Measurements from ENCODE around the gene TRABD. TPM values are rescaled to one million over a fixed set of nuclear protein-coding genes. Genes with fewer than 3 reads are reported as not detected.
"Not testable (repeated sequence)": the region's sequence is repeated elsewhere in the genome, so short reads cannot be mapped to it uniquely, and the experiment has no call there.

The TRABD gene
- total RNA-seq, 1 donor from 2014 or later: 44.4 TPM

DNA sequence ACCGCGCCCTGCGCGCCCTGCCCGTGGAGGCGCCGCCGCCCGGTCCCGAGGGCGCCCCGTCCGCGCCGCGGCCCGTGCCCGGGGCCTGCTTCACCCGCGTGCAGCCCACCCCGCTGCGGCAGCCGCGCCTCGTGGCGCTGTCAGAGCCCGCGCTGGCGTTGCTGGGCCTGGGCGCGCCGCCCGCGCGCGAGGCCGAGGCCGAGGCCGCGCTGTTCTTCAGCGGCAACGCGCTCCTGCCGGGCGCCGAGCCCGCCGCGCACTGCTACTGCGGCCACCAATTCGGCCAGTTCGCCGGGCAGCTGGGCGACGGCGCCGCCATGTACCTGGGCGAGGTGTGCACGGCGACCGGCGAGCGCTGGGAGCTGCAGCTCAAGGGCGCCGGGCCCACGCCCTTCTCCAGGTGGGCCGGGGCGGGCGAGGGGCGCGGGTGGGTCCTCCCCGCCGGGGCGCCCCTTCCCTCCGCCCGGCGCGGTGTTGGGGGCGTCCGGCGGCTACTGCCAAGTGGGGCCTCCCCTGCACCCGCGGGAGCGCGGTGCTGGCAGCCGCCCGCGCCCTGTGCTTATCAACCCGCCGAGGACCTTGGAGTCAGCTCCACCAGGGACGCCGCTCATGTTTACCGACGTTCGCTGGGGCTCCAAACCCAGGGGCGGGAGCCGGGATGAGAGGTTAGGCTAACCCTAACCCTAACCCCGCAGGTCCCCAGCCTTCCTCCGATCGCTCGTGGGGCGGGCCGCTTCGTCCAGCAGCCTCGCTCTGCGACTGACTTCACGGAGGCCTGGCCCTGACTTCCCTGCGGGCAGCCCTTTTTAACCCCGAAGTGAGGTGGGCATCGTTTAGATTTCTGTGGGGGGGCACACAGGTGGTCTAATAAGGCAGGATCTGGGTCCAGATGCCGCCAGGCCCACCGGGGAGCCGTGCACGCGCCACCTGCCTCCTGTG is 15.7 kb downstream of the TRABD start:
- Mint-ChIP-seq H3K9me3 (peaks cover 6% of the 10 kb centered on the region), H3K4me1 (peaks cover 16% of the 10 kb centered on the region), H3K36me3 (peaks cover 12% of the 10 kb centered on the region), H3K27me3 (ENCODE audit: low read depth) (no peaks in the 10 kb centered on the region), H3K4me3 (peak overlapping the region; percentile 80), H3K27ac (peak overlapping the region; percentile 35)
- TF ChIP-seq, protein P1, sequence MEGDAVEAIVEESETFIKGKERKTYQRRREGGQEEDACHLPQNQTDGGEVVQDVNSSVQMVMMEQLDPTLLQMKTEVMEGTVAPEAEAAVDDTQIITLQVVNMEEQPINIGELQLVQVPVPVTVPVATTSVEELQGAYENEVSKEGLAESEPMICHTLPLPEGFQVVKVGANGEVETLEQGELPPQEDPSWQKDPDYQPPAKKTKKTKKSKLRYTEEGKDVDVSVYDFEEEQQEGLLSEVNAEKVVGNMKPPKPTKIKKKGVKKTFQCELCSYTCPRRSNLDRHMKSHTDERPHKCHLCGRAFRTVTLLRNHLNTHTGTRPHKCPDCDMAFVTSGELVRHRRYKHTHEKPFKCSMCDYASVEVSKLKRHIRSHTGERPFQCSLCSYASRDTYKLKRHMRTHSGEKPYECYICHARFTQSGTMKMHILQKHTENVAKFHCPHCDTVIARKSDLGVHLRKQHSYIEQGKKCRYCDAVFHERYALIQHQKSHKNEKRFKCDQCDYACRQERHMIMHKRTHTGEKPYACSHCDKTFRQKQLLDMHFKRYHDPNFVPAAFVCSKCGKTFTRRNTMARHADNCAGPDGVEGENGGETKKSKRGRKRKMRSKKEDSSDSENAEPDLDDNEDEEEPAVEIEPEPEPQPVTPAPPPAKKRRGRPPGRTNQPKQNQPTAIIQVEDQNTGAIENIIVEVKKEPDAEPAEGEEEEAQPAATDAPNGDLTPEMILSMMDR (IDR thresholded peaks at IDR 0.05; ENCODE audit: unreplicated experiment): no peak
- no peak for DNase-seq (ENCODE audit: low spot score in 2 of 2, unreplicated experiment in 2 of 2)

DNA sequence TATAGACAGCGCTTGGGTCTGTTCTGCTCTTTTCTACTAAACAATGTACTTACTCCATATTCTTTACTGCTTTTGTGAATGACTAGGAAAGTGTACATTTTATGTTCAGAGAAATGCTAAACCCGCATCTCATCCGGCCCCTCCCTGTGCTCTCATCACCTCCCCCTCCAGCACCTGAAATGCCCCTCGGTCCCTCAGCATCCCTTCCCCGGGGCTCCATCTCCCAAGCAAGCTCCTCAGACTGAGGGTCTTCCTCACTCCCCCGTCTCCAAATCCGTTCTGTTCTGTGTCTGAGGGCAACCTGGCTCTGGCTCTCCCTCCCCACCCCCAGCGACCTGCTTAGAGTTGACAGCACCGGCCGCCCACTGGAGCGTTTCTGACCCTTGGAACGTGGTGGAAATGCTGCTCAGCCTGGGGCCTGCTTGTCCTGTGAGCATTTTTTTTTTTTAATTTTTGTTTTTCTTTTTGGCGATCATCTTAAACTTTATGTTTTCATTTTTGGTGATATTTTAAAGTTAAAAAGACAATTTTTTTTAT is 16.5 kb downstream of the TRABD start:
- TF ChIP-seq, protein P1 (IDR thresholded peaks at IDR 0.05; ENCODE audit: unreplicated experiment): no peak
- Mint-ChIP-seq H3K36me3 (peaks cover 12% of the 10 kb centered on the region), H3K9me3 (peaks cover 6% of the 10 kb centered on the region), H3K4me1 (peaks cover 16% of the 10 kb centered on the region), H3K4me3 (peak overlapping the region; percentile 80), H3K27me3 (ENCODE audit: low read depth) (no peaks in the 10 kb centered on the region), H3K27ac (peak overlapping the region; percentile 35)
- DNase-seq (ENCODE audit: low spot score in 2 of 2, unreplicated experiment in 2 of 2): no peak

DNA sequence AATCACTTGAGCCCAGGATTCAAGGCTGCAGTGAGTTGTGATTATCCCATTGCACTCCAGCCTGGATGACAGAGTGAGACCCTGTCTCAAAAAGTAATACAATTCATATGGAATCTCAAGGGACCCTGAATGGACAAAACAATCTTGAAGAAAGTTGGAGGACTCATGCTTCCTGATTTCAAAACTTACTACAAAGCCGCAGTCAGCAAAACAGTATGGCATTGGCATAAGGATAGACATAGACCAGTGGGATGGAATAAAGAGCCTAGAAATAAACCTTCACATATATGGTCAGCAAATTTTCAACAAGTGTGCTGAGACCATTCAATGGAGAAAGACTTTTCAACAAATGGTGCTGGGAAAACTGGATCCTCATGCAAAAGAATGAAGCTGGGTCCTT is 17.6 kb downstream of the TRABD start:
- Mint-ChIP-seq H3K4me3 (no peak overlapping the region), H3K27ac (no peak overlapping the region), H3K36me3 (peaks cover 12% of the 10 kb centered on the region), H3K27me3 (ENCODE audit: low read depth) (no peaks in the 10 kb centered on the region), H3K9me3 (peaks cover 6% of the 10 kb centered on the region), H3K4me1 (peaks cover 16% of the 10 kb centered on the region)
- no peak for DNase-seq (ENCODE audit: low spot score in 2 of 2, unreplicated experiment in 2 of 2)
- TF ChIP-seq, protein P1 (IDR thresholded peaks at IDR 0.05; ENCODE audit: unreplicated experiment): no peak

DNA sequence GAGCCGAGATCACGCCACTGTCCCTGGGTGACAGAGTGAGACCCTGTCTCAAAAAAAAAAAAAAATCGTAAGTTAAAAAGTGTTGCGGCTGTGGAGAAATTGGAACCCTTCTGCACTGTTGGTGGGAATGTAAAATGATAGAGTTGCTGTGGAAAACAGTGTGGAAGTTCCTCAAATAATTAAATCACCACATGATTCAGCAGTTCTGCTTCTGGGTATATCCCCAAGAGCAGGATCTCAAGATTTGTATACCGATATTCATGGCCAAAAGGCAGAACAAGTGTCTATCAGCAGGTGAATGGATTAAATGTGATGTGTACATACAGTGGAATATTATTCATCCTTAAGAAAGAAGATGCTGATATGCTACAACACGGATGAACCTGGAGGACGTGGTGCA is 18.9 kb downstream of the TRABD start:
- no peak overlapping the region for H3K27ac Mint-ChIP-seq
- no peak overlapping the region for H3K4me3 Mint-ChIP-seq
- no peaks in the 10 kb centered on the region for H3K27me3 Mint-ChIP-seq (ENCODE audit: low read depth)
- peaks cover 13% of the 10 kb centered on the region for H3K4me1 Mint-ChIP-seq
- peaks cover 12% of the 10 kb centered on the region for H3K36me3 Mint-ChIP-seq
- H3K9me3 Mint-ChIP-seq: peaks cover 6% of the 10 kb centered on the region
- TF ChIP-seq, protein P1 (IDR thresholded peaks at IDR 0.05; ENCODE audit: unreplicated experiment): no peak
- no peak for DNase-seq (ENCODE audit: low spot score in 2 of 2, unreplicated experiment in 2 of 2)

DNA sequence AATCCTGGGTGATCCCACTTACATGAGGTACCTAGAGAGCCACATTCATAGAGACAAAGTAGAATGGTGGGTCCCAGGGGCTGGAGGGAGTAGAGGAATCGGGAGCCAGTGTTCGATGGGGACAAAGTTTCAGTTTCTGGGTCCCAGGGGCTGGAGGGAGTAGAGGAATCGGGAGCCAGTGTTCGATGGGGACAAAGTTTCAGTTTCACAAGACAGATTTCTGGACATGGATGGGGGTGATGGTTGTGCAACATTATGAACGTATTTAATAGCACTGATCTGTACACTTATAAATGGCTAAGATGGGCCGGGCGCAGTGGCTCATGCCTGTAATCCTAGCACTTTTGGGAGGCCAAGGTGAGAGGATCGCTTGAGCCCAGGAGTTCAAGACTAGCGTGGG is 19.3 kb downstream of the TRABD start:
- H3K4me3 Mint-ChIP-seq; H3K27ac Mint-ChIP-seq; DNase-seq (ENCODE audit: low spot score in 2 of 2, unreplicated experiment in 2 of 2); H3K9me3 Mint-ChIP-seq; H3K4me1 Mint-ChIP-seq; H3K27me3 Mint-ChIP-seq (ENCODE audit: low read depth): not testable (repeated sequence)
- peaks cover 16% of the 10 kb centered on the region for H3K36me3 Mint-ChIP-seq
